G401.6 (cell line): ENCODE data around the gene CBX8.
"Not testable (repeated sequence)": the region's sequence is repeated elsewhere in the genome, so short reads cannot be mapped to it uniquely, and the experiment has no call there.

ENCODE experiments used
- FAIRE-seq: peaks from 2 replicates; lab custom pipeline; 2012; peaks lifted over from hg19 to GRCh38; lab: Jason Lieb, UNC

CBX8 gene

DNA sequence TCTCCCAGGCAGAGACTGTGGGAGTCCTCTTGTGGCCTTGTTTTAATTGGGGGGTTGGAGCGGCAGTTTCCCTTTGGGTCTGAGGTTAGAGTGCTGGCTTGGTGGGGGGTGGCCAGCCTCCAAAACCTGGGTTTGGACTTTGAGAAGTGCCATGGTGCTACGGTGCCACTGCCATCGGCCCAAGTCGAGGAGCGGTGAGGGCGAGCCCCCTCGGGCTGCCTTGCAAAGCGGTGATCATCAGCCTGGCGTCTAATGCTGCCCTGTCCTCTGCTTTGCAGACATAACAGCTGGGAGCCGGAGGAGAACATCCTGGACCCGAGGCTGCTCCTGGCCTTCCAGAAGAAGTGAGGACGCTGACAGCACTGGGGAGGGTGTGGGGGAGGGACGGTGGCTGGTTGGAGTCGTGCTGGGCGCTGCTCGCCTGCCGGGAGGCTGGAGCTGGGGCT, 17.8 kb downstream of the CBX8 start:
- no peak for FAIRE-seq

DNA sequence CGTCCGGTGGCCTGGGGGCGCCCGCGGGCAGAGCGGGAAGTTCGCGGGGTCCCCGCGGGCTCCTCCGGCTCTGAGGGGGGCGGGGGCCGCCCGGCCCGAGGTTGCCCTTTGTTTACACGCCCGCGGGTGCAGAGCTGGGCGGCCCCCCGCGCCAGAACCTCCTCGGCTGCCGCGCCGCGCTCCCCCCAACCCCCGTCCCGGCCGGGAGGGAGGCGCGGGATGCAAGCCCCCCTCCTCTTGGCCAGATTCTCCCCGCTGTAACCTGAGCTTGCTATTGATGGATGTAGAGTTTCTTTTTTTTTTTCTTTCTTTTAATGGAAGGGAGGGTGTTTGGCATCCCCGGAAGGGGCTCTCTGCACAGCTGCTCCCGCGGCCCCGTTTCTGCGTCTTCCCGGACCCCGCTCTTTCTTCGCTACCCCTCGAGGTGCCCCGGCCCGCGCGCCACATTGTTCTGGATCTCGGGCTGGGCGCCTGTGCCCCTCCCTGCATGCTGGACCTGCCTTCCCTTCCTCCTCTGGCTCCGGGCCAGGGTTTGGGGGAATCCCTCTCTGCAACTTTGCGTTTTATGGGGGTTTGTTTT, 18.3 kb downstream of the CBX8 start:
- FAIRE-seq: no peak

DNA sequence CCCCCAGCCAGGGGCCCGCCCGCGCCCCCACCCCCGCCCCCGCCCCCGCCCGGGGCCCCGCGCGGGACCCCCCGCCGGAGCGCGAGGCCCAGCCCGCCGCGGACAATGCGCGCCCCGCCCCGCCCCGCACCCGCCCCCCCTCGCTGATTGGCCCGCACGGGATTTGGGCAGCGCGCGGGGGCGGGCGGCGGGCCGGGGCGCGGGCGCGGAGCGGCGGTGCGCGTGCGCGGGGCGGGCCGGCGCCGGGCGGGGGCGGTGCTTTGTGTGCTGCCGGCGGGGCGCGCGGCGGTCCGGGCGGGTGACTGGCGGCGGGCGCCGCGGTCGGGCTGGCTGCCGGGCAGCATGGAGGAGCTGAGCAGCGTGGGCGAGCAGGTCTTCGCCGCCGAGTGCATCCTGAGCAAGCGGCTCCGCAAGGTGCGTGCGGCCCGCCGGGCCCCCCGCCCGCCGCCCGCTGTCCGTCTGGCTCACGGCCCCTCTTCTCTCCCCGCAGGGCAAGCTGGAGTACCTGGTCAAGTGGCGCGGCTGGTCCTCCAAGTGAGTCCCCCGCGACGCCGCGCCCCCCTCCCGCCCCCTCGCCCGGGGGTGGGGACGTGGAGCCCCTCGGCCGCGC, 18.9 kb downstream of the CBX8 start, which contains the start of gene CBX2:
Gene CBX2 (plus strand): TSS at position 255 of the 610 bp plus-strand sequence. CDS start 88 bp downstream, at position 343.
- no peak for FAIRE-seq

DNA sequence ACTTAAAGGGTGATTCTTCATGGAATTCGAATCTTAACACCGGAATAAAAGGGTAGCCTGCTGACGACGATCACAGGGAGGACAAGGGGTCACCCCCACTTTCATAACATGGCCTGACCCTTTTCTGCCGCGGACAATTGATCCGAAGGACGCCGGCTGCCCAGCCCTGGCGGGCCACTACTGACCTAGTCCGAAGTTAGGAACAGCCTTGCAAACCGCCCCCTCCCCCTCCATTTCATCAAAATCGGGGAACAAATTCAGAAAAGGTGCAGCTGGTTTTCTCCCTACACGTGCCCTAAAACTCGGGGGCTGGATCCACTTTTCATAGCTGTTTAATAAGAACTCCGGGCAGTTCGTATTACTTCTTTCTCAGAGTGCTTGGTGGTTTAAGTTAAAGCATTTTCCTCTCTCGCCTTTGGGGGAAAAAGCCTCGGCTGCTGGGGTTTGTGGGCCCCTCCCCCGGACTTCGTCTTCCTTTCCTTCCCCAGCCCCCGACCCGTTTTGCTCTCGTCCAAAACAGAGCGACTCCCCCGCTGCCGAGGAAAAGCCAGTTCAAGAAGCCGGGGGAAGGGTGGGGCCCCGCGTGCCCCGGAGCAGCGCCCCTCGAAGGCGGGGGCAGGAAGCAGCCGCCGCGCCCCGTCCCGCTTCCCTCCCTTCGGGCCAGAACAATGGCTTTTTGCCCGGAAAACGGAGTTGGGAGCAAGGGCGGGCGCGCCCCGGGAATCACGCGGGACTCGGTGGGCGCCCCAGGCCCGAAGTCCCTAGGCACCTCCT, 19.6 kb downstream of the CBX8 start:
- no peak for FAIRE-seq

DNA sequence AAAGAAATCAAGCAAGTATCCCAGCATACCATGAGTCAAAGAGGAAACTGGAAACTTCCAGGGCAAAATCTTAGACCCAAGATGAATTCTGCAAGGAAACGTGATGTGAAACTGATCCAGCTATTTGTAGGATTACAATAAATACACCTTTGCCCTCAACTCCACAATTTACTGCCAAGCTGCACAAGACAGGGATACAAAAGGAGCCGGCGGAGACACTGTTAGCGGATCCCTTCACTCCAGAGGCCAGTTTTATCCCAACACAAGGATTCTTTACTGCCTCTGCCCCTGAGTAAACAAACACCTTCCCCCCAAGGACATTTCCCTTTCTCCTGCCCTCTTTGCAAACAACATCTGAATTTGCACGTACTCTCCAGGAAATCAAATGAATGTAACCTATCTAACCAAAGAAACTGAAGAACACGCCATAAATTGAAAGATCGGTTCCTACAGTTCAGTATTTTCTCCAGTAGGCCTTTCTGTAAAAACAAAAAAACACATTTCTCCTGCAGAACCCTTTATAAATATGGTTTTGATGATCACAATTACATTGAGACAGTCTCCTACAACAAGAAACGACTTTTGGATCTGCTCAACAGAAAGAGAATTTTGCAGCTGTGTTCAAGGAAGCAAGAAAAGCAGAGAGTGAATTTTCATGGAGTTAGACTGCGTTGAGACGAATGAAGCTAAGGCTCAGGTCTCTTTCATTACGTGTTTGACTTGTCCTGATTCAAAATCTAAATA, 20.3 kb downstream of the CBX8 start:
- no peak for FAIRE-seq

DNA sequence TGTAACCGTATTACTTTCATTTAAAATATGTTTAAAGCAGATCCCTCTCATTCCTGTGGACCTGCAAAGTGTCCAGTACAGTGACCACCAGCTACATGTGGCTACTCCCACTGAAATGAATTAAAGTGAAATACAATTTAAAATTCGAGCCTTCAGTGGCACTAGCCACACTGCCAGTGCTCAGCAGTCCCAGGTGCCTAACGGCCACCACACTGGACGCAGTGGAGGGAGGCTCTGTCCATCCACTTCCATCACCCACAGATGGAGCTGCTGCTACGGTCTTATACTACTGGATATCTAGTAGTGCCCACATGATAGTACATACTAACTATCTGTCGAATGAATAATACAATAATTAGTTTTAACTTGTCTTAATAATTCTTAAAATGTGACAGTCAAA, 21.2 kb downstream of the CBX8 start:
- FAIRE-seq: no peak

DNA sequence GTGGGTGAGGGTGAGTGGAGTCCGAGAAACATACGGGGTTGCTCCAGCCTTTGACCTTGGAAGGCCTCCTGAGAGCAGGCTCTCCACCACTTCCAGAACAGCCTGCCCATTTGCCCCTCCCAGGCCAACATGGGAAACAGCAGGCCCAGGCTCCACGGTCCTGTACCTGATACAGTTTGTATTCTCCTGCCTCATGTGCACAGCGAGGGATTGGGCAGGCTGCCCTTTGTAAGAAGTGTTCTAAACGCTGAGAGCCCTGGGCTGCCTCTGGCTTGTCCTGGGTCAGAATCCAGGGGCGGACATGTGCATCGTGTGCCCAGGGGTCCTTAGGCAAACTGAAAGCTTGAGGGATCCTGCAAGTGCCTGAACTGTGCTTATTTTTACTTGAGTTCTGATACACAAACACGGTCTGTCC, 22.3 kb downstream of the CBX8 start:
- no peak for FAIRE-seq

DNA sequence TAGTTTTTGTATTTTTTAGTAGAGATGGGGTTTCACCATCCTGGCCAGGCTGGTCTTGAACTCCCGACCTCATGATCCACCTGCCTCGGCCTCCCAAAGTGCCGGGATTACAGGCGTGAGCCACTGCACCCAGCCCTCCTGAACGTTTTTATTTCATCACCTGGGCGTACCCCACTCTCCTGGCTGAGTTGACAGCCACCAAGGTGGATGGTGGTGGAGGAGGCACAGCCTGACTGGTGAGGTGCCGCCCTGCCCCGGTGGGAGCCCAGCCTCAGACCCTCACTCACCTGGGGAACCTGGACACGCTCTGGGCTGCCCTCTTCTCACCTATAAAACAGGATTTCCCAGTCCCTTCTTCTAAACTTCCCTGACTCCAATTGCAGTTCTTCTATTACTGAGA, 24.2 kb downstream of the CBX8 start:
- FAIRE-seq: not testable (repeated sequence)

DNA sequence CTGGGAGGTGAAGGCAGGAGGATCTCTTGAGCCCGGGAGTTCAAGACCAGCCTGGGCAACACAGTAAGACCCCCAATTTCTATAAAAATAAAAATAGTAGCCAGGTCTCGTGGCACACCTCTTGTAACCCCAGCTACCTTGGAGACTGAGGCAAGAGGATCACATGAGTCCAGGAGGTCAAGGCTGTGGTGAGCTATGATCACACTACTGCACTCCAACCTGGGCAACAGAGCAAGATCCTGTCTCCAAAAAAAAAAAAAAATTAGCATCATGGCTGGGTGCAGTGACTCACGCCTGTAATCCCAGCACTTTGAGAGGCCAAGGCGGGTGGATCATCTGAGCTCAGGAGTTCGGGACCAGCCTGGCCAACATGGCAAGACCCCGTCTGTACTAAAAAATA, 25.6 kb downstream of the CBX8 start:
- no peak for FAIRE-seq

DNA sequence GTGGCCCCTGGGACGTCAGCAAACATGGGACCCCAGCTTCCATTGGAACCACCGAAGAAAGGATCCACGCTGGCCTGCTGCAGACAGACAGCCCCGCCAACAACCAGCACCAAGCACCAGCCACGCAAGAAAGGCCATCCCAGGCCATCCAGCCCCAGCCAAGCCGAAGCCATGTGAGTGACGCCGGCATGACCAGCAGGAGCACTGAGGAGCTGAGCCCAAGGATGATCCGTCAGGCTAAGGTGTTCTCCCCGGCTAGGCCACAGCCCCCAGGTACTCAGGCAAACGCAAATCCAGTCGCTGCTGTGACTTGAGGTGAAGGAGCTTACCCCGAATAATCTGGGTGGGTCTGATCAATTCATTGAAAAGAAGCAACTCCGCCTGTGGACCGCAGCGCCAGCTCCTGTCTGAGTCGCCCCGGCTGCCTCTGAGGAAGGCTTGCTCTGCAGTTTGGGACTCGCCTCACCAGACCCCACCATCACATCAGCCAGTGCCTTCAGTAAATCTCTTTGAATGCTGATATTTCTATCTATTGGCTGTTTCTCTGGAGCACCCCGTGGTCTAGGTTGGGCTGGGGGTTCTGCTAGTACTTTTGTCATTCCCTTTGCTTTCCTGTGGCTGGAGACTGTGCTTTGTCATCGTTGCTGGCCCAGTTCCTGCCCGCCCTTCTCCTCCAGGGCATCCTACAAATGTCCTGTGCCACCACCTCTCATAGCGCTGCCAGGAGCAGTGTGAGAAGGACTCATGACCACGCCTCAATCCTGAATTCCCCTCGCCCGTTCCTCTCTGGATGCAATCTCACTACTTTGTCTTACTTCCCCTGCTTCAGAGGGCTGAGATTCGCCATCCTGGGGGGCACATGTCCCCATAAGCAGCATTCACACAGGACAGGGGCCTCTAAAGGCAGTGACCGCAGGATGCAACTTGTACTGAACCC, 27.0 kb downstream of the CBX8 start:
- FAIRE-seq: no peak

DNA sequence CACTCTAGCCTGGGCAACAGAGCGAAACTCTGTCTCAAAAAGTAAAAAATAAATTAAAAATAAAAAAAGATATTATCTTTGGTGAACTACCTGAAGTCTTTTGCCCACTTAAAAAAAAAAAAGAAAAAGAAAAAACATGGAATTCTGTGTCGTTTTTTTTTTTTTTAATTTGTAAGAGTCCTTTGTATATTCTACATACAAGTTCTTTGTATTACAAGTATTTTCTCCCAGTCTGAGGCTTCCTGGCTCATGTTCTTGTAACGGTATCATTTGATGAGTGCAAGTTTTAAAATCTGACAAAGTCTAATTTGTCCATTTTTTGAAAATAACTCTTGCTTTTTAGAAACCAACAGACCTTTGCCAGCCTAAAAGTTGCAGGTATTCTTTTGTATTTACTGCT, 31.2 kb downstream of the CBX8 start:
- peak; percentile 15 for FAIRE-seq

DNA sequence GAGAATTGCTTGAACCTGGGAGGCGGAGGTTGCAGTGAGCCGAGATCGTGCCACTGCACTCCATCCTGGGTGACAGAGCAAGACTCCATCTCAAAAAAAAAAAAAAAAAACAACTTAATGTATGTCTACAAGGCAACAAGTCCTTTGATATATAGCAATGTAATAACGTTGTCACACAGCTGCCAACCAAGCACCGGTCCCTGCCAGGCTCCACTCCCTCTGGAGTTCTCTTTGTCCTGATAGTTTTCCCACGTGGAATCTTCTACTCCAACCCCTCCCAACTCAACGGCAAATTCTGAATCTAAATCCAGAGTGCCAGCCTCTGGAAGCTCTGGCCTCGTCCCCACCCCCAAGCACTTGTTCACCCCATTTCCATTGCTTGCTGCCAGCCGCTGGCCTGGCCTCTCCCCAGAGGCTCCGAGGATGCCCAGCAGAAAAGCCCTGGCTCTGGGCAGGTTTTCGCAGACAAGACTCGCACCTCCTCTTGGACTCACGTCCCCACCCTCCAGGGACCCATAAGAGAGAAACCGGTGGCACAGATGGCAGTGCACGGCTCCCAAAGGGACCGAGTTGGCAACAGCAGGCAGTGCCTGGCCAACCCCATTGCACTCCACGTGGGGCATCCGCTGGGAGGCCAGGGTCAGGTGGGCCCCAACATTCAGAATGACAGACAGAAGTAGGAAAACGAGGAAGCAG, 34.8 kb downstream of the CBX8 start:
- no peak for FAIRE-seq

DNA sequence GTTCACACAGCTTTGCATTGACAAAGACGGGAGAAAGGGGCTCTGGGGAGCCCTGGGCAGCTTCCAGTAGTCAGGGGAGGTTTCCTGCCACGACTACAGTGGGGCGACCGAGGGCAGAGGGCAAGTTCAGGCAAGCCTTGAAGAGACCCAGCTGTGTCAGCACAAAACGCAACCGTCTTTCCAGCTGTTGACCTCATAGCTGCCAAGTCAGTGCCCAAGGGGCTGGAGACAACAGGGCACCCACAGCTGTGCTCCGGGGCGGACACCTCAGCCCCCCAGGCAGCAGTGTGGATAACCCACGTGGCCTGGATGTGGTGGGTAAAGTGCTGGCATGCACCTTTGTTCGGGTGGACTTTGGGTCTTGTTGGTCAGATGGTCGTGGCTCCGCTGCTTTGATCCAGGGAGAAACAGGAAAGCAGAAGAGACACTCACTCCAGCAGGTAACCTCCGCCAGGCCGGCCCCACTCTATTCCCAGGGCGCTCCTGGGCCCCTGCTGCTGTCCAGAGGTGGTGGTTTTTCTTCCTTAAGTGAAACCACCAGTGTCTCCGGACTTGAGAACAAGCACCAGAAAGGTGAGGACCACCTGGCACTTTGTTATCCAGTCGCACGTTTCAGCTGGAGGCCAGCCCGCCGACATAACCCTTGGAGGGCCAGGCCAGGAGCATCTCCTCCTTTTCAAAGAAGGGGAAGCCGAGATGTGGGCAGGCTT, 36.5 kb downstream of the CBX8 start:
- FAIRE-seq: no peak

DNA sequence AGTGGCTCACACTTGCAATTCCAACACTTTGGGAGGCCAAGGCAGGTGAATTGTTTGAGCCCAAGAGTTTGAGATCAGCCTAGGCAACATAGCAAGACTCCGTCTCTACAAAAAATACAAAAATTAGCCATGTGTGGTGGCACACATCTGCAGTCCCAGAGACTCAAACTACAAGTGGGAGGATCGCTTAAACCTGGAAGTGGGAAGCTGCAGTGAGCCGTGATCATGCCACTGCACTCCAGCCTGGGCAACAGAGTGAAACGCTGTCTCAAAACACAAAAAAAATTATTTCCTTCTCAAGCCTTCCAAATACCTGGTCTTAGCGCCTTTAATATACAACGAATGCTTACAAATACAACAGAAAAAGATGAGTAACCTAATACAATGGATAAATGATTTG, 38.6 kb downstream of the CBX8 start:
- FAIRE-seq: no peak

DNA sequence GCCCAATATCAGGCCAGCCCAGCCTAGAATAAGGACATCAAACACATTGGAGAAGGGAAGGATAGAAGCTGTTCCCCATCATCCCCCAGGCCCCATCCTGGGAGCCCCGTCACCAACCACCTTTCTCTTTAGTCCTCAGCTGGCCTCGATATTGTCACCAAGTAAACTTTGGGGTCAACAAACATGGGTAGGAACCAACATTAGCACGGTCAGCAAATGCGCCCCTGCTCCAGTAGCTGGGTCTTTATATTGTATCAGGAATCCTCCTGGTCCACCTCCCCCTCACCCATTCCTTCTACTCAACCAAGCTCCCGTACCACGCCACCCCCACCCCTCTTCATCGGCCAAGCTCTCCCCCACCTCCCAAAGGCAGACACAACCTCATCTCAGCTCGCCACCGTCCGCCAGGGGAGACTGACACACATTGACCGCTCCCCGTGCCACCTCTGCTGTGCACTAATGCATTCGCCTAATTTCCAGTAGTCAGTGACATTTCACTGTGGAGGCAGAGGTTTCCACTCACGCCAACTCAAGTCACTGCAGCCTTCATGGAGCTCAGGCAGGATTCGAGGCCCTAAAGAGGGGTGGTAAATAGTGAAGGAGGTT, 39.6 kb downstream of the CBX8 start:
- FAIRE-seq: no peak

DNA sequence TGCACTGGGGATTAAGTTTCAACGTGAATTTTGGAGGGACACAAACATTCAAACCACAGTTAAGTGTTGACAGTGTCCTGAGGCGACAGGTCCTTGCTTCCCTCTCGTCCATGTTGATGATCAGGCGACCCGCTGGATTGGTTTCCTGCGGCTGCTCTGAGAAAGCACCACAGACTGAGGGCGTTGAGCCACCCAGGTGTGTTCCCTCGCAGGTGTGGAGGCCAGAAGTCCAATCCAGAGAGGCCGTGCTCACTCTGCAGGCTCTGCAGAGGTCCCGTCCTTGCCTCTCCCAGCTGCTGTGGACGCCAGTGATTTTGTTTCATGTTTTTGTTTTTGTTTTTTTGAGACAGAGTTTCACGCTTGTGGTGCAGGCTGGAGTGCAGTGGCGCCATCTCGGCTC, 41.3 kb downstream of the CBX8 start:
- no peak for FAIRE-seq

DNA sequence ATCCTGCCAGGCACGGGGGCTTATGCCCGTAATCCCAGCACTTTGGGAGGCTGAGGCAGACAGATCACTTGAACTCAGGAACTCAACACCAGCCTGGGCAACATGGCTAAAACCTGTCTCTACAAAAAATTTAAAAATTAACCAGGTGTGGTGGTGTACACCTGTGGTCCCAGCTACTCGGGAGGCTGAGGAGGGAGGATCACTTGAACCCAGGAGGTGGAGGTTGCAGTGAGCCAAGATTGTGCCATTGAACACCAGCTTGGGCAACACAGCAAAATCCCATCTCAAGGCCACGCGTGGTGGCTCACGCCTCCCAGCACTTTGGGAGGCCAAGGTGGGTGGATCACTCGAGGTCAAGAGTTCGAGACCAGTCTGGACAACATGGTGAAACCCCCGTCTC, 42.0 kb downstream of the CBX8 start:
- not testable (repeated sequence) for FAIRE-seq

DNA sequence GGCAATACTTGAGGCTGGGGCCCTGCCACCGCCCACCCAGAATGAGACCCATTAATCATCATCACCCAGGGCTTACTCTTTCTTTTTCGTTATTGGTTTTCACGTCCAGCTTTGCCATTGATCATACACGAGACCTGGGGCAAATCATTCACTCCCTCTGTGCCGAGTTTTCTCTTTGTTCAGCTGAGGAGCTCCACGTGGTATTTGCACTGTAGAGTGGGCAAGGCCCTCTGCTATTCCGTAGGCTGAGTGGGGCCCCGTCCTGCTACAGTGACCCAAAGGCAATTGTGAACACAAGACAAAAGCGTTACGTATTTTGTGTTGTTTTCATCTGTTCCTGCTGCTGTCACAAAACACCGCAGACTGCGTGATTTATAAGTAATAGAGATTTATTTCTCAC, 42.5 kb downstream of the CBX8 start:
- FAIRE-seq: no peak

DNA sequence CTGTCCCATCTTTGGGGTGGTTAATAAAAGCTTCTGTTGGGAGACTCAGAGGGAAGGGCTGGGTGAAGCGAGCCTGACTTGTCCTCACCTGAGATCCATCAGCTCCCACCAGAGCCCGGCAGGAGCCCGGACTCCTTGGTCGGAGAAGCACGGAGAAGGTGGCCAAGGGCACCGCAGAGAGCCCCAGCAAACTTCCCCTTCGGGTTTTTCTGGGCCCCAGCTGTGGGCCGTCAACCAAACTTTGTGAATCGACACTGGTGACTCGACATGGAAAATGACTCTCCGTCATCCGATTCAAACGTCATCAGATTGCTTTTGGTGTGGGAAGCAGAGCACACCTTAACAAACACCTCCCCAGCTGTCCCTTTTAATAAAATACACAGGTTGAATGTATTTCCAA, 44.7 kb downstream of the CBX8 start:
- no peak for FAIRE-seq
